Body of pancreas (tissue), 4 donors: Measurements from ENCODE around the gene PHAX. TPM values are rescaled to one million over a fixed set of nuclear protein-coding genes. Genes with fewer than 3 reads are reported as not detected.

Source experiments
- ATAC-seq: fragments of 150-250 bp; one replicate; pipeline ENCODE4 v1.9.1; 2016
- DNase-seq, 4 donors: peaks; one replicate each; pipeline ENCODE4 v3.0.0-alpha.2; 2019
- H3K27ac ChIP-seq, 4 donors: fragments of 200-600 bp; sonication (generic); 1 replicate in 3 of 4; 2 replicates in 1 of 4; pipeline versions ENCODE4 v1.5.1 to v1.6.1; 2016 to 2019; ENCODE audit warnings: mild to moderate bottlenecking in 1 of 4, mixed read lengths in 1 of 4, moderate library complexity in 1 of 4
- H3K27me3 ChIP-seq, 2 donors: fragments of 200-600 bp; sonication (generic); one replicate each; pipeline ENCODE4 v1.6.0; 2016; ENCODE audit warnings: mild to moderate bottlenecking in 1 of 2
- H3K36me3 ChIP-seq, 2 donors: fragments of 200-600 bp; sonication (generic); replicated peaks in 1 of 2; 2 replicates each; pipeline ENCODE4 v1.5.1; 2016; ENCODE audit warnings: low read depth in 2 of 2; ENCODE audit not compliant: insufficient read depth in 1 of 2
- H3K4me1 ChIP-seq: fragments of 200-600 bp; sonication (generic); one replicate; pipeline ENCODE4 v1.6.0; 2016
- H3K4me3 ChIP-seq, 2 donors: fragments of 200-600 bp; sonication (generic); 1 replicate in 1 of 2; 2 replicates in 1 of 2; pipeline ENCODE4 v1.5.1; 2016 to 2019
- H3K9me3 ChIP-seq, 3 donors: fragments of 200-600 bp; sonication (generic); 1 replicate in 2 of 3; 2 replicates in 1 of 3; pipeline ENCODE4 v1.5.1; 2016
- CTCF ChIP-seq, 7 experiments: fragments of 450-650 bp in 4 of 7; fragments of 200-600 bp in 3 of 7; sonication (generic) in 3 of 7; IDR thresholded peaks; one replicate each; pipeline ENCODE4 v1.5.1; 2016 to 2019; ENCODE audit warnings: antibody characterized with exemption in 7 of 7
- POLR2A ChIP-seq, 3 donors: fragments of 450-650 bp; IDR thresholded peaks; one replicate each; pipeline ENCODE4 v1.6.1; 2016; ENCODE audit warnings: antibody characterized with exemption in 3 of 3, mild to moderate bottlenecking in 2 of 3
- WGBS, 2 donors: methylation state at CpG; one replicate each; pipeline ENCODE4 v1.1.5; 2017; 5-methylcytosine and 5-hydroxymethylcytosine counted together
- intact Hi-C: fragments of 100-400 bp; cut with DNase I; formaldehyde crosslinking; loops from one replicate; pipeline ENCODE4 v1.15.1; 2023
- total RNA-seq, 2 donors: library from RNA; depleted of rRNA; stranded (reverse); fragments of >200 nt; gene quantifications; one replicate each; pipeline ENCODE4 v1.1.0, GENCODE V29; 2016

The PHAX gene
- total RNA-seq, 2 donors from 2014 or later, result 24.6 to 26.7 TPM

DNA sequence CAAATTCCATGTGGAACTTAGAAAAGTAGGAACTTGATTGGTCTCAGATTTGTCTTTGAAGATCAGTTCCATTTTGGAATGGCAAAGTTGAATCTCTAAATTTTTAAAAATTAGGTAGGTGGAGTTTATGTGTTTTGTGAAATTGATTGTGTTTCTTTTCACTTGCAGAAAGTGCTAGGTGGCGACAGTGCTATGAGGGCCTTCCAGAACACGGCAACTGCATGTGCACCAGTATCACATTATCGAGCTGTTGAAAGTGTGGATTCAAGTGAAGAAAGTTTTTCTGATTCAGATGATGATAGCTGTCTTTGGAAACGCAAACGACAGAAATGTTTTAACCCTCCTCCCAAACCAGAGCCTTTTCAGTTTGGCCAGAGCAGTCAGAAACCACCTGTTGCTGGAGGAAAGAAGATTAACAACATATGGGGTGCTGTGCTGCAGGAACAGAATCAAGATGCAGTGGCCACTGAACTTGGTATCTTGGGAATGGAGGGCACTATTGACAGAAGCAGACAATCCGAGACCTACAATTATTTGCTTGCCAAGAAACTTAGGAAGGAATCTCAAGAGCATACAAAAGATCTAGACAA lies 2.8 kb downstream of the PHAX start:
- TF ChIP-seq CTCF (IDR thresholded peaks at IDR 0.05), result no peak
- TF ChIP-seq POLR2A (IDR thresholded peaks at IDR 0.05), result no peak
- intact Hi-C loops, result no loop called here

DNA sequence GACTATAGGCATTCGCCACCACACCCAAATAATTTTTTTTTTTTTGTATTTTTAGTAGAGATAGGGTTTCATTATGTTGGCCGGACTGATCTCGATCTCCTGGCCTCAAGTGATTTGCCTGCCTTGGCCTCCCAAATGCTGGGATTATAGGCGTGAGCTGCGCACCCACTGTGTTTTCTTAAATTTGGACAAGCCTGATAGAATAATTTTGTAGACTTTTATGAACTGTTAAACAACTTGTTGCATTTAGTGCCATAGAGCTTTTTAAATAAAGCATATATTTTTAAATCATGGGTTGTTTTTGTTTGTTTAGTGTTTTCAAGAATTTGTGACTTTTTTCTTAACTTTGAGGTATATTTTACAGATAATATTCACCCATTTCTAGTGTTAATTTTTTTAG lies 4.8 kb downstream of the PHAX start:
- H3K4me1 ChIP-seq, result peaks cover 61% of the 10 kb centered on the region
- DNase-seq, result no peak
- no peak for ATAC-seq
- 77 to 86% methylated on average over 5 of the region's 5 CpGs for WGBS, 2 donors
- no peak overlapping the region for H3K27ac ChIP-seq
- no peaks in the 10 kb centered on the region for H3K9me3 ChIP-seq
- peaks cover 4 to 10% of the 10 kb centered on the region in 2 donors for H3K36me3 ChIP-seq
- intact Hi-C loops, result no loop called here
- TF ChIP-seq CTCF (IDR thresholded peaks at IDR 0.05) (no peak), POLR2A (IDR thresholded peaks at IDR 0.05) (no peak)
- H3K27me3 ChIP-seq, result no peaks in the 10 kb centered on the region
- no peak overlapping the region for H3K4me3 ChIP-seq

More for the DNA sequence above, 2.8 kb downstream of the PHAX start:
- no peak for DNase-seq
- 75 to 77% methylated on average over 6 of the region's 6 CpGs for WGBS, 2 donors
- H3K4me3 ChIP-seq, result no peak overlapping the region
- peaks cover 4 to 6% of the 10 kb centered on the region in 2 donors for H3K36me3 ChIP-seq
- ATAC-seq, result no peak
- H3K4me1 ChIP-seq, result peaks cover 54% of the 10 kb centered on the region
- H3K27me3 ChIP-seq, result no peaks in the 10 kb centered on the region
- H3K9me3 ChIP-seq, result no peaks in the 10 kb centered on the region
- H3K27ac ChIP-seq, result no peak overlapping the region

DNA sequence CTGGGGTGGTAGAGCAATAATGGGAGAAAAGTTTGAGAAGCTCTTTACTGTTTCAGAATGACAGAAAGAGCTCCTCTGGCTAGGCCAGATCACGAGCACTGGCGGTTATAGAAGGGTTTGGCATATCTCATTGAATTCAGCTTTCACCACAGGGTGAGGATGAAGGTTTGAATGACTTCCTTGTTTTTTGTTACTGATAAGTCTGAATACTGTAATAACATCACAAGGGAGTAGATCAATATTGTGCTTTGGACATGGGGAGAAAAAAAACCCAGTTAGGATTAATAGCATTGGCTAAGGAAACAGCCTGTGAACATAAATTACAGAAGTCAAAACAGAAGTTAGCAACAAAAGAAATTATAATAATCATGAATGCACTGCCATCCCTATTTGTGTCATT lies 9.4 kb downstream of the PHAX start:
- H3K4me3 ChIP-seq, result no peak overlapping the region
- TF ChIP-seq CTCF (IDR thresholded peaks at IDR 0.05), result no peak
- TF ChIP-seq POLR2A (IDR thresholded peaks at IDR 0.05), result no peak
- intact Hi-C loops, result no loop called here
- DNase-seq (no peak), ATAC-seq (no peak)
- H3K36me3 ChIP-seq, result peaks cover 0 to 4% of the 10 kb centered on the region in 2 donors
- no peak overlapping the region for H3K27ac ChIP-seq
- H3K4me1 ChIP-seq, result peaks cover 36% of the 10 kb centered on the region
- 64 to 67% methylated on average over 2 of the region's 2 CpGs for WGBS, 2 donors
- H3K27me3 ChIP-seq, result no peaks in the 10 kb centered on the region
- no peaks in the 10 kb centered on the region for H3K9me3 ChIP-seq

DNA sequence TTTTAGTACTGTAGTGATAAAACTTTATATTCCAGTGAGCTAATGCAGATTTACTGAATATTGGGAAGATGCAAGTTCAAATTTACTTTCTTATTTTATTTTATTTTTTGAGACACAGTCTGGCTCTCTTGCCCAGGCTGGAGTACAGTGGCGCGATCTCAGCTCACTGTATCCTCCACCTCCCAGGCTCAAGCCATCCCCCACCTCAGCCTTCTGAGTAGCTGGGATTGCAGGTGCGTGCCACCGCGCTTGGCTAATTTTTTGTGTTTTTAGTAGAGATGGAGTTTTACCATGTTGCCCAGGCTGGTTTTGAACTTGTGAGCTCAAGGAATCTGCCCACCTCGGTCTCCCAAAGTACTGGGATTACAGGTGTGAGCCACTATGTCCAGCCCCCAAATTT lies 9.9 kb downstream of the PHAX start:
- no peaks in the 10 kb centered on the region for H3K27me3 ChIP-seq
- intact Hi-C loops, result no loop called here
- H3K36me3 ChIP-seq, result peaks cover 0 to 4% of the 10 kb centered on the region in 2 donors
- ATAC-seq (no peak), DNase-seq (no peak)
- H3K4me1 ChIP-seq, result peaks cover 31% of the 10 kb centered on the region
- no peak overlapping the region for H3K4me3 ChIP-seq
- 94 to 95% methylated on average over 6 of the region's 6 CpGs for WGBS, 2 donors
- H3K9me3 ChIP-seq, result no peaks in the 10 kb centered on the region
- TF ChIP-seq POLR2A (IDR thresholded peaks at IDR 0.05), result no peak
- no peak for TF ChIP-seq CTCF (IDR thresholded peaks at IDR 0.05)
- H3K27ac ChIP-seq, result no peak overlapping the region

- Histone ChIP-seq H3K27ac (no peak overlapping the region), H3K4me1 (peaks cover 10% of the 10 kb centered on the region), H3K4me3 (no peak overlapping the region), H3K36me3 (peaks cover 0 to 10% of the 10 kb centered on the region in 2 donors), H3K27me3 (no peaks in the 10 kb centered on the region), H3K9me3 (no peaks in the 10 kb centered on the region)
- ATAC-seq, result no peak
- no peak for DNase-seq
- 87 to 96% methylated on average over 7 of the region's 7 CpGs for whole genome bisulfite sequencing, 2 donors
- intact Hi-C loops, result no loop called here
- TF ChIP-seq CTCF (IDR thresholded peaks at IDR 0.05) (no peak), POLR2A (IDR thresholded peaks at IDR 0.05) (no peak)
Observed at GRCh38 chr5:126613941-126614592, 13.3 kb downstream of the PHAX start.
